CD8-positive, alpha-beta memory T cell (primary cell): ENCODE measurements around the gene FAM13A. TPM values are rescaled to one million over a fixed set of nuclear protein-coding genes. Genes with fewer than 3 reads are reported as not detected.
A peak's percentile ranks its signal among the peaks of the same experiment; 100 is the strongest.

Experiments used
- CTCF ChIA-PET: fragments of 350-600 bp; sonication (Branson Sonifier 250); formaldehyde crosslinking; loops from one replicate; lab custom pipeline; 2021; ENCODE audit warnings: antibody characterized with exemption; lab: Charles Lee
- POLR2A ChIA-PET: fragments of 350-600 bp; sonication (Branson Sonifier 250); formaldehyde crosslinking; loops from one replicate; lab custom pipeline; 2021; ENCODE audit warnings: antibody characterized with exemption; lab: Charles Lee
- DNase-seq, 5 donors: peaks; one replicate each; pipeline versions ENCODE4 v3.0.0 to v3.0.0-alpha.2; 2020 to 2022; ENCODE audit warnings: mixed read lengths in 1 of 5
- H3K27ac ChIP-seq: one replicate; pipeline ENCODE4 v1.7.0; 2013; ENCODE audit warnings: low read depth, mild to moderate bottlenecking, low read length, moderate library complexity
- H3K27me3 ChIP-seq: 2 replicates; pipeline ENCODE4 v1.7.0; 2013; ENCODE audit warnings: low read length, mild to moderate bottlenecking; ENCODE audit not compliant: insufficient read depth, poor library complexity, severe bottlenecking
- H3K36me3 ChIP-seq: 2 replicates; pipeline ENCODE4 v1.7.0; 2013; ENCODE audit warnings: mild to moderate bottlenecking, low read length, moderate library complexity; ENCODE audit not compliant: insufficient read depth
- H3K4me1 ChIP-seq: 2 replicates; pipeline ENCODE4 v1.7.0; 2013; ENCODE audit warnings: mild to moderate bottlenecking, low read length, moderate library complexity; ENCODE audit not compliant: insufficient read depth
- H3K4me3 ChIP-seq: 2 replicates; pipeline ENCODE4 v1.7.0; 2013; ENCODE audit warnings: mild to moderate bottlenecking, low read length
- H3K9me3 ChIP-seq: 2 replicates; pipeline ENCODE4 v1.7.0; 2013; ENCODE audit warnings: mild to moderate bottlenecking, low read length
- H3K27ac Mint-ChIP-seq, 8 donors: one replicate each; pipeline ENCODE4 v1.8.0; 2020 to 2021; ENCODE audit warnings: mixed read lengths in 8 of 8, mild to moderate bottlenecking in 6 of 8, inconsistent platforms in 3 of 8, moderate library complexity in 3 of 8
- H3K27me3 Mint-ChIP-seq, 2 donors: one replicate each; pipeline ENCODE4 v1.8.0; 2020 to 2021; ENCODE audit warnings: mixed read lengths in 2 of 2, mild to moderate bottlenecking in 1 of 2, moderate library complexity in 1 of 2
- H3K36me3 Mint-ChIP-seq, 3 donors: one replicate each; pipeline ENCODE4 v1.8.0; 2020 to 2021; ENCODE audit warnings: mixed read lengths in 3 of 3, inconsistent platforms in 1 of 3, mild to moderate bottlenecking in 1 of 3
- H3K4me1 Mint-ChIP-seq, 3 donors: one replicate each; pipeline ENCODE4 v1.8.0; 2020 to 2021; ENCODE audit warnings: mixed read lengths in 3 of 3, inconsistent platforms in 1 of 3, mild to moderate bottlenecking in 1 of 3
- H3K4me3 Mint-ChIP-seq, 7 donors: one replicate each; pipeline ENCODE4 v1.8.0; 2020 to 2021; ENCODE audit warnings: mixed read lengths in 7 of 7, mild to moderate bottlenecking in 6 of 7, moderate library complexity in 4 of 7, inconsistent platforms in 2 of 7
- H3K9me3 Mint-ChIP-seq, 5 donors: one replicate each; pipeline ENCODE4 v1.8.0; 2020 to 2022; ENCODE audit warnings: mixed read lengths in 5 of 5, mild to moderate bottlenecking in 3 of 5, moderate library complexity in 2 of 5, inconsistent platforms in 1 of 5
- polyA plus RNA-seq: library from polyadenylated mRNA; unstranded; fragments of 300-500 nt; fragmentation: Illumina TruSeq; gene quantifications from one replicate; pipeline ENCODE4 v1.2.3, GENCODE V29; 2021
- total RNA-seq, 2 experiments: library from RNA; stranded (reverse); gene quantifications; one replicate each; pipeline ENCODE4 v1.2.3, GENCODE V29; 2021

FAM13A gene
- total and polyA plus RNA-seq, 3 experiments from 2014 or later, result 1.4 to 1.6 (median 1.4) TPM

GRCh38 chr4:88841635-88842034 lies 215.3 kb downstream of the FAM13A start:
- ChIA-PET POLR2A (interaction anchor here (0.6 kb wide), 1 partner anchor 194 kb away, joined by 3 read pairs; no protein-coding TSS in a partner anchor), CTCF (no interaction called here)
- no peaks in the 10 kb centered on the region for H3K36me3 Mint-ChIP-seq
- no peaks in the 10 kb centered on the region for H3K27me3 ChIP-seq
- no peak for DNase-seq
- no peak overlapping the region for H3K4me3 ChIP-seq
- no peaks in the 10 kb centered on the region for H3K4me1 ChIP-seq
- H3K36me3 ChIP-seq, result no peaks in the 10 kb centered on the region
- H3K27ac ChIP-seq, result no peak overlapping the region
- H3K9me3 ChIP-seq, result no peaks in the 10 kb centered on the region
- no peak overlapping the region for H3K4me3 Mint-ChIP-seq
- no peaks in the 10 kb centered on the region for H3K4me1 Mint-ChIP-seq
- peaks cover 1 to 4% of the 10 kb centered on the region in 2 donors for H3K27me3 Mint-ChIP-seq
- H3K9me3 Mint-ChIP-seq, result no peaks in the 10 kb centered on the region
- no peak overlapping the region for H3K27ac Mint-ChIP-seq

- no peak overlapping the region for H3K27ac Mint-ChIP-seq
Observed at GRCh38 chr4:88836216-88836615, 220.8 kb downstream of the FAM13A start.

GRCh38 chr4:88831031-88831430 lies 226.0 kb downstream of the FAM13A start:
- ChIA-PET CTCF (no interaction called here), POLR2A (no interaction called here)
- DNase-seq, result no peak

More at GRCh38 chr4:88836216-88836615, 220.8 kb downstream of the FAM13A start:
- no peak overlapping the region for H3K4me3 ChIP-seq
- no peaks in the 10 kb centered on the region for H3K27me3 ChIP-seq
- H3K9me3 ChIP-seq, result no peaks in the 10 kb centered on the region
- no peaks in the 10 kb centered on the region for H3K4me1 ChIP-seq
- H3K36me3 Mint-ChIP-seq, result peaks cover 0 to 2% (median 0%) of the 10 kb centered on the region in 3 donors
- ChIA-PET POLR2A (no interaction called here), CTCF (no interaction called here)
- peaks cover 3 to 4% of the 10 kb centered on the region in 2 donors for H3K27me3 Mint-ChIP-seq
- no peak for DNase-seq
- no peaks in the 10 kb centered on the region for H3K9me3 Mint-ChIP-seq
- no peaks in the 10 kb centered on the region for H3K4me1 Mint-ChIP-seq
- no peak overlapping the region for H3K4me3 Mint-ChIP-seq
- no peaks in the 10 kb centered on the region for H3K36me3 ChIP-seq
- no peak overlapping the region for H3K27ac ChIP-seq

GRCh38 chr4:88830598-88830997 lies 226.4 kb downstream of the FAM13A start:
- Histone ChIP-seq H3K36me3 (no peaks in the 10 kb centered on the region), H3K27me3 (no peaks in the 10 kb centered on the region), H3K9me3 (no peaks in the 10 kb centered on the region), H3K4me3 (no peak overlapping the region), H3K27ac (no peak overlapping the region), H3K4me1 (no peaks in the 10 kb centered on the region)
- peak overlapping the region in 1 of 8 donors; percentile 15 for H3K27ac Mint-ChIP-seq
- peaks cover 0 to 2% (median 0%) of the 10 kb centered on the region in 3 donors for H3K36me3 Mint-ChIP-seq
- DNase-seq, result no peak
- no peak overlapping the region for H3K4me3 Mint-ChIP-seq
- no peaks in the 10 kb centered on the region for H3K4me1 Mint-ChIP-seq
- H3K27me3 Mint-ChIP-seq, result peaks cover 1 to 11% of the 10 kb centered on the region in 2 donors
- POLR2A ChIA-PET, result no interaction called here
- no peaks in the 10 kb centered on the region for H3K9me3 Mint-ChIP-seq
- CTCF ChIA-PET, result no interaction called here

More at GRCh38 chr4:88831031-88831430, 226.0 kb downstream of the FAM13A start:
- H3K27ac Mint-ChIP-seq, result no peak overlapping the region
- H3K27ac ChIP-seq, result no peak overlapping the region
- no peak overlapping the region for H3K4me3 ChIP-seq
- H3K27me3 Mint-ChIP-seq, result peaks cover 1 to 11% of the 10 kb centered on the region in 2 donors
- H3K27me3 ChIP-seq, result no peaks in the 10 kb centered on the region
- no peaks in the 10 kb centered on the region for H3K9me3 ChIP-seq
- H3K36me3 ChIP-seq, result no peaks in the 10 kb centered on the region
- H3K4me3 Mint-ChIP-seq, result no peak overlapping the region
- H3K4me1 ChIP-seq, result no peaks in the 10 kb centered on the region
- no peaks in the 10 kb centered on the region for H3K4me1 Mint-ChIP-seq
- H3K36me3 Mint-ChIP-seq, result peaks cover 0 to 2% (median 0%) of the 10 kb centered on the region in 3 donors
- no peaks in the 10 kb centered on the region for H3K9me3 Mint-ChIP-seq

GRCh38 chr4:88828842-88829571 lies 228.0 kb downstream of the FAM13A start:
- H3K27ac Mint-ChIP-seq, result no peak overlapping the region
- Histone ChIP-seq H3K27me3 (no peaks in the 10 kb centered on the region), H3K36me3 (no peaks in the 10 kb centered on the region), H3K4me1 (no peaks in the 10 kb centered on the region), H3K9me3 (no peaks in the 10 kb centered on the region), H3K27ac (no peak overlapping the region), H3K4me3 (no peak overlapping the region)
- no peaks in the 10 kb centered on the region for H3K9me3 Mint-ChIP-seq
- no peak overlapping the region for H3K4me3 Mint-ChIP-seq
- DNase-seq, result no peak
- H3K4me1 Mint-ChIP-seq, result peaks cover 0 to 3% (median 1%) of the 10 kb centered on the region in 3 donors
- POLR2A ChIA-PET, result no interaction called here
- CTCF ChIA-PET, result no interaction called here
- H3K36me3 Mint-ChIP-seq, result peaks cover 0 to 2% (median 0%) of the 10 kb centered on the region in 3 donors
- peaks cover 1 to 11% of the 10 kb centered on the region in 2 donors for H3K27me3 Mint-ChIP-seq

GRCh38 chr4:88827442-88827841 lies 229.5 kb downstream of the FAM13A start:
- H3K27ac ChIP-seq, result no peak overlapping the region
- no peaks in the 10 kb centered on the region for H3K36me3 ChIP-seq
- H3K27ac Mint-ChIP-seq, result no peak overlapping the region
- H3K27me3 ChIP-seq, result no peaks in the 10 kb centered on the region
- H3K4me3 ChIP-seq, result no peak overlapping the region
- peaks cover 0 to 11% of the 10 kb centered on the region in 2 donors for H3K27me3 Mint-ChIP-seq
- H3K4me3 Mint-ChIP-seq, result no peak overlapping the region
- no peaks in the 10 kb centered on the region for H3K9me3 Mint-ChIP-seq
- H3K4me1 Mint-ChIP-seq, result peaks cover 14 to 18% (median 17%) of the 10 kb centered on the region in 3 donors
- ChIA-PET POLR2A (no interaction called here), CTCF (no interaction called here)
- DNase-seq, result no peak
- H3K36me3 Mint-ChIP-seq, result peaks cover 0 to 6% (median 0%) of the 10 kb centered on the region in 3 donors
- no peaks in the 10 kb centered on the region for H3K9me3 ChIP-seq
- H3K4me1 ChIP-seq, result no peaks in the 10 kb centered on the region

GRCh38 chr4:88826771-88827170 lies 230.2 kb downstream of the FAM13A start:
- CTCF ChIA-PET, result no interaction called here
- POLR2A ChIA-PET, result no interaction called here
- DNase-seq, result no peak
- H3K27ac ChIP-seq, result no peak overlapping the region
- no peaks in the 10 kb centered on the region for H3K9me3 ChIP-seq
- H3K36me3 Mint-ChIP-seq, result peaks cover 0 to 6% (median 0%) of the 10 kb centered on the region in 3 donors
- peaks cover 0 to 11% of the 10 kb centered on the region in 2 donors for H3K27me3 Mint-ChIP-seq
- H3K4me3 Mint-ChIP-seq, result no peak overlapping the region
- peaks cover 17 to 24% (median 22%) of the 10 kb centered on the region in 3 donors for H3K4me1 Mint-ChIP-seq
- no peaks in the 10 kb centered on the region for H3K27me3 ChIP-seq
- H3K27ac Mint-ChIP-seq, result no peak overlapping the region
- H3K9me3 Mint-ChIP-seq, result no peaks in the 10 kb centered on the region
- no peaks in the 10 kb centered on the region for H3K36me3 ChIP-seq
- H3K4me3 ChIP-seq, result no peak overlapping the region
- no peaks in the 10 kb centered on the region for H3K4me1 ChIP-seq

GRCh38 chr4:88825931-88826330 lies 231.1 kb downstream of the FAM13A start:
- no peaks in the 10 kb centered on the region for H3K4me1 ChIP-seq
- no peak overlapping the region for H3K27ac Mint-ChIP-seq
- no peaks in the 10 kb centered on the region for H3K9me3 ChIP-seq
- no peaks in the 10 kb centered on the region for H3K36me3 ChIP-seq
- peaks cover 0 to 11% of the 10 kb centered on the region in 2 donors for H3K27me3 Mint-ChIP-seq
- no peak overlapping the region for H3K27ac ChIP-seq
- no peak overlapping the region for H3K4me3 Mint-ChIP-seq
- ChIA-PET CTCF (no interaction called here), POLR2A (no interaction called here)
- H3K36me3 Mint-ChIP-seq, result peaks cover 0 to 6% (median 0%) of the 10 kb centered on the region in 3 donors
- H3K9me3 Mint-ChIP-seq, result no peaks in the 10 kb centered on the region
- H3K4me1 Mint-ChIP-seq, result peaks cover 19 to 32% (median 25%) of the 10 kb centered on the region in 3 donors
- no peaks in the 10 kb centered on the region for H3K27me3 ChIP-seq
- no peak overlapping the region for H3K4me3 ChIP-seq
- DNase-seq, result no peak
